ENCODE measurements around the gene IQGAP2.

GRCh38 chr5:76363352-76364225 is 39.5 kb upstream of the IQGAP2 start:
- no peak for TF ChIP-seq CTCF (conservative IDR thresholded peaks at IDR 0.05; ENCODE audit: low read depth, low read length)
- no peak for TF ChIP-seq EZH2phosphoT487 (IDR thresholded peaks at IDR 0.05; ENCODE audit: borderline replicate concordance, low read length)
- TF ChIP-seq EZH2 (IDR thresholded peaks at IDR 0.05; ENCODE audit: low read length, unreplicated experiment) = no peak

Data from PC-3 (cell line).